A549 (cell line): Measurements from ENCODE around the gene OR2L8. TPM values are rescaled to one million over a fixed set of nuclear protein-coding genes. Genes with fewer than 3 reads are reported as not detected.

Experiments
- ATAC-seq, 2 experiments: fragments of 200-7000 bp in 1 of 2; fragments of >200 bp in 1 of 2; cut with Nextera tagmentation in 1 of 2; cut with Tn5 transposase in 1 of 2; 3 replicates each; pipeline versions ENCODE4 v1.8.0 to v1.9.1; 2018 to 2020; ENCODE audit warnings: mild to moderate bottlenecking in 1 of 2, moderate library complexity in 1 of 2
- CTCF ChIA-PET: fragments of 300-600 bp; sonication (Branson Sonifier 250); formaldehyde crosslinking; extraction: SDS; loops from one replicate; lab custom pipeline; 2021; ENCODE audit warnings: antibody characterized with exemption, inconsistent platforms; lab: Yijun Ruan, JAX
- POLR2A ChIA-PET: fragments of 350-600 bp; formaldehyde crosslinking; extraction: SDS; loops from one replicate; lab custom pipeline; 2021; ENCODE audit warnings: antibody characterized with exemption, inconsistent platforms; lab: Yijun Ruan, JAX
- DNase-seq, 2 experiments: peaks; one replicate each; pipeline versions ENCODE4 v3.0.0 to v3.0.0-alpha.2; 2011 to 2016; ENCODE audit warnings: low read depth in 1 of 2, low spot score in 1 of 2
- FAIRE-seq: peaks from 2 replicates; lab custom pipeline; 2011; peaks lifted over from hg19 to GRCh38; lab: Jason Lieb, UNC
- H3K27ac ChIP-seq, 2 experiments: fragments of >200 bp; sonication (Bioruptor Twin); formaldehyde crosslinking; 3 replicates each; pipeline ENCODE4 v1.5.1; 2016 to 2017
- H3K4me1 ChIP-seq: fragments of >200 bp; sonication (Bioruptor Twin); formaldehyde crosslinking; 3 replicates; pipeline ENCODE4 v1.6.1; 2016
- H3K4me2 ChIP-seq: fragments of >200 bp; sonication (Bioruptor Twin); formaldehyde crosslinking; 3 replicates; pipeline ENCODE4 v1.6.1; 2016
- H3K4me3 ChIP-seq: fragments of >200 bp; sonication (Bioruptor Twin); formaldehyde crosslinking; 3 replicates; pipeline ENCODE4 v1.5.1; 2016
- H3K9me3 ChIP-seq: fragments of >200 bp; sonication (Bioruptor Twin); formaldehyde crosslinking; 3 replicates; pipeline ENCODE4 v1.6.1; 2016
- CBX2 ChIP-seq: fragments of 200-600 bp; sonication (generic); IDR thresholded peaks from 2 replicates; pipeline ENCODE4 v1.6.1; 2016; ENCODE audit warnings: low read depth, mild to moderate bottlenecking, borderline replicate concordance
- E2F6 ChIP-seq: IDR thresholded peaks from 2 replicates; pipeline ENCODE4 v1.6.1; 2012; ENCODE audit warnings: low read depth, borderline replicate concordance
- EHF ChIP-seq: fragments of 250-450 bp; sonication (Bioruptor Pico); IDR thresholded peaks from 2 replicates; pipeline ENCODE4 v1.5.0; 2020; ENCODE audit warnings: mild to moderate bottlenecking
- EHMT2 ChIP-seq: fragments of 200-600 bp; sonication (generic); IDR thresholded peaks from 2 replicates; pipeline ENCODE4 v1.6.1; 2016; ENCODE audit warnings: antibody characterized with exemption, low read depth, mild to moderate bottlenecking, moderate library complexity
- EP300 ChIP-seq, 2 experiments: fragments of >200 bp; sonication (Bioruptor Twin); formaldehyde crosslinking; IDR thresholded peaks; 2 replicates in 1 of 2; 3 replicates in 1 of 2; pipeline ENCODE4 v1.6.1; 2016 to 2017
- GATA3 ChIP-seq: IDR thresholded peaks from 2 replicates; pipeline ENCODE4 v1.6.1; 2012; ENCODE audit warnings: borderline replicate concordance
- HOXA7 ChIP-seq: fragments of 250-450 bp; sonication (Bioruptor Pico); IDR thresholded peaks from 2 replicates; pipeline ENCODE4 v1.5.0; 2020; ENCODE audit warnings: mild to moderate bottlenecking, moderate library complexity
- KDM1A ChIP-seq: fragments of 200-600 bp; sonication (generic); IDR thresholded peaks from 2 replicates; pipeline ENCODE4 v1.6.1; 2016; ENCODE audit warnings: low read depth, mild to moderate bottlenecking
- MAZ ChIP-seq: fragments of 150-350 bp; IDR thresholded peaks from 2 replicates; pipeline ENCODE4 v1.6.1; 2014; ENCODE audit warnings: antibody characterized with exemption, low read depth, low read length, borderline replicate concordance
- NFE2L2 ChIP-seq: fragments of 150-350 bp; conservative IDR thresholded peaks from 2 replicates; pipeline ENCODE4 v1.6.1; 2014; ENCODE audit warnings: low read length
- PHF8 ChIP-seq: fragments of 200-600 bp; sonication (generic); IDR thresholded peaks from 2 replicates; pipeline ENCODE4 v1.6.1; 2016; ENCODE audit warnings: low read depth, mild to moderate bottlenecking, antibody characterized with exemption, moderate library complexity, borderline replicate concordance
- POLR2AphosphoS2 ChIP-seq: conservative IDR thresholded peaks from 2 replicates; pipeline ENCODE4 v1.6.1; 2012; ENCODE audit warnings: low read length, improper control_type of control experiment, inconsistent platforms
- RAD21 ChIP-seq, 2 experiments: fragments of >200 bp in 1 of 2; sonication (Bioruptor Twin) in 1 of 2; formaldehyde crosslinking in 1 of 2; IDR thresholded peaks in 1 of 2; conservative IDR thresholded peaks in 1 of 2; 2 replicates in 1 of 2; 3 replicates in 1 of 2; pipeline ENCODE4 v1.6.1; 2012 to 2018; ENCODE audit warnings: inconsistent platforms in 1 of 2
- RFX5 ChIP-seq: fragments of 450-650 bp; IDR thresholded peaks from 2 replicates; pipeline ENCODE4 v1.7.1; 2014; ENCODE audit warnings: antibody characterized with exemption, mild to moderate bottlenecking, moderate library complexity
- RNF2 ChIP-seq: fragments of 200-600 bp; sonication (generic); IDR thresholded peaks from 2 replicates; pipeline ENCODE4 v1.6.1; 2016; ENCODE audit warnings: low read depth, mild to moderate bottlenecking, antibody characterized with exemption, moderate library complexity, borderline replicate concordance
- TP53 ChIP-seq: fragments of 250-450 bp; sonication (Bioruptor Pico); IDR thresholded peaks from 2 replicates; pipeline ENCODE4 v1.5.0; 2021; ENCODE audit warnings: mild to moderate bottlenecking, moderate library complexity
- ZC3H11A ChIP-seq: fragments of 450-650 bp; IDR thresholded peaks from 2 replicates; pipeline ENCODE4 v1.6.1; 2014; ENCODE audit warnings: antibody characterized with exemption, mild to moderate bottlenecking
- ZNF302 ChIP-seq: fragments of 250-450 bp; sonication (Bioruptor Pico); IDR thresholded peaks from 2 replicates; pipeline ENCODE4 v1.9.0; 2021; ENCODE audit warnings: inconsistent platforms, mild to moderate bottlenecking, moderate library complexity
- ZSCAN20 ChIP-seq: fragments of 250-450 bp; sonication (Bioruptor Pico); IDR thresholded peaks from 2 replicates; pipeline ENCODE4 v1.8.0; 2022; ENCODE audit warnings: mild to moderate bottlenecking, moderate library complexity
- WGBS: methylation state at CpG from one replicate; pipeline ENCODE4 v1.1.6; 2017; ENCODE audit errors: missing lambda C conversion rate; 5-methylcytosine and 5-hydroxymethylcytosine counted together
- polyA plus RNA-seq, 4 experiments: library from polyadenylated mRNA; depleted of rRNA in 3 of 4; stranded (reverse); fragments of >200 nt; fragmentation: RNase III in 1 of 4; extraction: RNeasy Plus Mini Kit Qiagen cat#74134 plus additional on column Dnase treatment in 1 of 4; gene quantifications; 2 replicates in 3 of 4; 3 replicates in 1 of 4; pipeline ENCODE4 v1.2.3, GENCODE V29; 2011 to 2017
- TF ChIP-seq, protein P1 (sequence below): fragments of >200 bp; sonication (Bioruptor Twin); formaldehyde crosslinking; IDR thresholded peaks from 3 replicates; pipeline ENCODE4 v1.6.1; 2016
- TF ChIP-seq, protein P2 (sequence below): fragments of 200-600 bp; sonication (generic); IDR thresholded peaks from 2 replicates; pipeline ENCODE4 v1.6.1; 2016; ENCODE audit warnings: antibody characterized with exemption, mild to moderate bottlenecking, moderate library complexity
- TF ChIP-seq, protein P3 (sequence below): IDR thresholded peaks from 2 replicates; pipeline ENCODE4 v1.6.1; 2012
- TF ChIP-seq, protein P4 (sequence below): fragments of >200 bp; sonication (Bioruptor Twin); formaldehyde crosslinking; IDR thresholded peaks from 3 replicates; pipeline ENCODE4 v1.5.1; 2016

The OR2L8 gene
- polyA plus RNA-seq, 2 of the 4 experiments (the other 2 are of a cell fraction) = not detected

DNA sequence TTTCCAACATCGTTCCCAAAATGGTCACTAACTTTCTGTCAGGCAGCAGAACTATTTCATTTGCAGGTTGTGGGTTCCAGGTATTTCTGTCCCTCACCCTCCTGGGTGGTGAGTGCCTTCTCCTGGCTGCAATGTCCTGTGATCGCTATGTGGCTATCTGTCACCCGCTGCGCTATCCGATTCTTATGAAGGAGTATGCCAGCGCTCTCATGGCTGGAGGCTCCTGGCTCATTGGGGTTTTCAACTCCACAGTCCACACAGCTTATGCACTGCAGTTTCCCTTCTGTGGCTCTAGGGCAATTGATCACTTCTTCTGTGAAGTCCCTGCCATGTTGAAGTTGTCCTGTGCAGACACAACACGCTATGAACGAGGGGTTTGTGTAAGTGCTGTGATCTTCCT lies 14.7 kb upstream of the OR2L8 start:
- DNase-seq (no peak), FAIRE-seq (no peak), ATAC-seq (no peak)
- Histone ChIP-seq H3K4me3 (no peak overlapping the region), H3K4me1 (no peaks in the 10 kb centered on the region), H3K4me2 (no peak overlapping the region), H3K27ac (no peak overlapping the region), H3K9me3 (peaks cover 3% of the 10 kb centered on the region; the same call in 1 of the 3 replicates)
- POLR2A ChIA-PET = no interaction called here
- TF ChIP-seq EHF (CRISPR knock-in tag) = no peak
- no peak for TF ChIP-seq ZSCAN20 (CRISPR knock-in tag)
- TF ChIP-seq HOXA7 (CRISPR knock-in tag) = no peak
- TF ChIP-seq ZNF302 (CRISPR knock-in tag) = no peak
- no peak for TF ChIP-seq GATA3
- no peak for TF ChIP-seq POLR2AphosphoS2
- TF ChIP-seq, protein P1, sequence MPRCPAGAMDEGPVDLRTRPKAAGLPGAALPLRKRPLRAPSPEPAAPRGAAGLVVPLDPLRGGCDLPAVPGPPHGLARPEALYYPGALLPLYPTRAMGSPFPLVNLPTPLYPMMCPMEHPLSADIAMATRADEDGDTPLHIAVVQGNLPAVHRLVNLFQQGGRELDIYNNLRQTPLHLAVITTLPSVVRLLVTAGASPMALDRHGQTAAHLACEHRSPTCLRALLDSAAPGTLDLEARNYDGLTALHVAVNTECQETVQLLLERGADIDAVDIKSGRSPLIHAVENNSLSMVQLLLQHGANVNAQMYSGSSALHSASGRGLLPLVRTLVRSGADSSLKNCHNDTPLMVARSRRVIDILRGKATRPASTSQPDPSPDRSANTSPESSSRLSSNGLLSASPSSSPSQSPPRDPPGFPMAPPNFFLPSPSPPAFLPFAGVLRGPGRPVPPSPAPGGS = no peak
- TF ChIP-seq RAD21 (conservative IDR thresholded peaks at IDR 0.05 in 1 of 2, IDR thresholded peaks at IDR 0.05 in 1 of 2) = no peak
- no peak for TF ChIP-seq EP300 (IDR thresholded peaks at IDR 0.05)
- TF ChIP-seq EHMT2 = no peak
- TF ChIP-seq KDM1A = no peak
- no peak for TF ChIP-seq CBX2
- TF ChIP-seq, protein P2, sequence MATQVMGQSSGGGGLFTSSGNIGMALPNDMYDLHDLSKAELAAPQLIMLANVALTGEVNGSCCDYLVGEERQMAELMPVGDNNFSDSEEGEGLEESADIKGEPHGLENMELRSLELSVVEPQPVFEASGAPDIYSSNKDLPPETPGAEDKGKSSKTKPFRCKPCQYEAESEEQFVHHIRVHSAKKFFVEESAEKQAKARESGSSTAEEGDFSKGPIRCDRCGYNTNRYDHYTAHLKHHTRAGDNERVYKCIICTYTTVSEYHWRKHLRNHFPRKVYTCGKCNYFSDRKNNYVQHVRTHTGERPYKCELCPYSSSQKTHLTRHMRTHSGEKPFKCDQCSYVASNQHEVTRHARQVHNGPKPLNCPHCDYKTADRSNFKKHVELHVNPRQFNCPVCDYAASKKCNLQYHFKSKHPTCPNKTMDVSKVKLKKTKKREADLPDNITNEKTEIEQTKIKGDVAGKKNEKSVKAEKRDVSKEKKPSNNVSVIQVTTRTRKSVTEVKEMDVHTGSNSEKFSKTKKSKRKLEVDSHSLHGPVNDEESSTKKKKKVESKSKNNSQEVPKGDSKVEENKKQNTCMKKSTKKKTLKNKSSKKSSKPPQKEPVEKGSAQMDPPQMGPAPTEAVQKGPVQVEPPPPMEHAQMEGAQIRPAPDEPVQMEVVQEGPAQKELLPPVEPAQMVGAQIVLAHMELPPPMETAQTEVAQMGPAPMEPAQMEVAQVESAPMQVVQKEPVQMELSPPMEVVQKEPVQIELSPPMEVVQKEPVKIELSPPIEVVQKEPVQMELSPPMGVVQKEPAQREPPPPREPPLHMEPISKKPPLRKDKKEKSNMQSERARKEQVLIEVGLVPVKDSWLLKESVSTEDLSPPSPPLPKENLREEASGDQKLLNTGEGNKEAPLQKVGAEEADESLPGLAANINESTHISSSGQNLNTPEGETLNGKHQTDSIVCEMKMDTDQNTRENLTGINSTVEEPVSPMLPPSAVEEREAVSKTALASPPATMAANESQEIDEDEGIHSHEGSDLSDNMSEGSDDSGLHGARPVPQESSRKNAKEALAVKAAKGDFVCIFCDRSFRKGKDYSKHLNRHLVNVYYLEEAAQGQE = no peak
- no peak for TF ChIP-seq NFE2L2
- no peak for TF ChIP-seq TP53
- no peak for TF ChIP-seq E2F6
- 38% methylated on average over 8 of the region's 8 CpGs for WGBS
- CTCF ChIA-PET = no interaction called here

DNA sequence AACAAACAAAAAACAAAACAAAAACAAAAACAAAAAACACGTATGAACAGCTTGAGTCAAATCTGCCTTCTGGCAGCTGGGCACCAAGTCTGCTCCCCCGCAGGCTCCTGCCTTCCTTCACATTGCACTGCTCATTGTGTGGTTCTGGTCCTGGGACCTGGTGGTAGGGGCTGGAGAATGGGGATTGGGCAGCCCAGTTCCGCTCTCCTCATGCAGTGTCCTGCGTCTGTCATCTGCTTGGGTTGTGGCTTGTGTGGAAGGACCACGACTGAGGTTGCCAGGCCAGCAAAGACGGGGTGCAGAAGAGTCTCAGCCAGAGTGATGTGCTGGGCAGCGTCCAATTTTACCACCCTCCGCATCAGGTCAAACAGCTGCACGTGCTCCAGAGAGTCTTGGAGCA lies 12.9 kb upstream of the OR2L8 start:
- ChIA-PET POLR2A (no interaction called here), CTCF (no interaction called here)
- no peak for TF ChIP-seq MAZ
- no peak for TF ChIP-seq ZNF302 (CRISPR knock-in tag)
- no peak for TF ChIP-seq PHF8
- no peak for TF ChIP-seq ZC3H11A
- TF ChIP-seq, protein P3, sequence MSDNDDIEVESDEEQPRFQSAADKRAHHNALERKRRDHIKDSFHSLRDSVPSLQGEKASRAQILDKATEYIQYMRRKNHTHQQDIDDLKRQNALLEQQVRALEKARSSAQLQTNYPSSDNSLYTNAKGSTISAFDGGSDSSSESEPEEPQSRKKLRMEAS = no peak
- TF ChIP-seq, protein P4, sequence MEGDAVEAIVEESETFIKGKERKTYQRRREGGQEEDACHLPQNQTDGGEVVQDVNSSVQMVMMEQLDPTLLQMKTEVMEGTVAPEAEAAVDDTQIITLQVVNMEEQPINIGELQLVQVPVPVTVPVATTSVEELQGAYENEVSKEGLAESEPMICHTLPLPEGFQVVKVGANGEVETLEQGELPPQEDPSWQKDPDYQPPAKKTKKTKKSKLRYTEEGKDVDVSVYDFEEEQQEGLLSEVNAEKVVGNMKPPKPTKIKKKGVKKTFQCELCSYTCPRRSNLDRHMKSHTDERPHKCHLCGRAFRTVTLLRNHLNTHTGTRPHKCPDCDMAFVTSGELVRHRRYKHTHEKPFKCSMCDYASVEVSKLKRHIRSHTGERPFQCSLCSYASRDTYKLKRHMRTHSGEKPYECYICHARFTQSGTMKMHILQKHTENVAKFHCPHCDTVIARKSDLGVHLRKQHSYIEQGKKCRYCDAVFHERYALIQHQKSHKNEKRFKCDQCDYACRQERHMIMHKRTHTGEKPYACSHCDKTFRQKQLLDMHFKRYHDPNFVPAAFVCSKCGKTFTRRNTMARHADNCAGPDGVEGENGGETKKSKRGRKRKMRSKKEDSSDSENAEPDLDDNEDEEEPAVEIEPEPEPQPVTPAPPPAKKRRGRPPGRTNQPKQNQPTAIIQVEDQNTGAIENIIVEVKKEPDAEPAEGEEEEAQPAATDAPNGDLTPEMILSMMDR = no peak
- TF ChIP-seq RNF2 = no peak
- no peak for TF ChIP-seq RFX5
- DNase-seq (no peak), ATAC-seq (no peak), FAIRE-seq (no peak)
- H3K4me2 ChIP-seq = no peak overlapping the region
- H3K4me3 ChIP-seq = no peak overlapping the region
- no peak overlapping the region for H3K27ac ChIP-seq
- no peaks in the 10 kb centered on the region for H3K4me1 ChIP-seq
- peaks cover 3% of the 10 kb centered on the region; the same call in 1 of the 3 replicates for H3K9me3 ChIP-seq
- 44% methylated on average over 8 of the region's 9 CpGs for WGBS
